Measurements from ENCODE around the gene RANBP1. TPM values are rescaled to one million over a fixed set of nuclear protein-coding genes. Genes with fewer than 3 reads are reported as not detected.

Gene RANBP1
- total and polyA plus RNA-seq, 9 of the 15 experiments (the other 6 are each of a cell fraction or from before 2014, with no cell fraction given) = 162 to 2,891 (median 1,289) TPM

DNA sequence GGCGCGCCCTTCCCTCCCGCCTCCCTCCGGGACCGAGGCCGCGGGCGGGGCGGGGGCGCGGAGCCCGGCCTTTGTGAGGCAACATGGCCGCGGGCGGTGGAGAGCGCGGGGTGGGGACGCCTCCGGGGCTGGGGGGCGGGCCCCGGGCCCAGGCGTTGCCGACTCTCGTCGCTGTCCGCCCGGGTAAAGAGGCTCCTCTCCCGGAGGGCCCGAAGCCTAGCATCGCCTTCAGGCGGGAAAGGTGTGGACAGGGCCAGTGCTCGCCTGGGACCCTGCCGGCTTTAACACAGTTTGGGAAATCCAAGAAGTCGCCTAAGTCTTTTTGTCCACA, 35.5 kb upstream of the RANBP1 start (continued):
- TF ChIP-seq THAP7 (CRISPR knock-in tag; IDR thresholded peaks at IDR 0.05) = no peak
- TF ChIP-seq SIN3A (IDR thresholded peaks at IDR 0.05; ENCODE audit: borderline replicate concordance in 2 of 2, control insufficient read depth in 1 of 2, low read depth in 2 of 2, low read length in 2 of 2) = peak in 1 of 2 experiments; percentile 91; a peak in 1 of 4 replicates
- TF ChIP-seq, protein P1, sequence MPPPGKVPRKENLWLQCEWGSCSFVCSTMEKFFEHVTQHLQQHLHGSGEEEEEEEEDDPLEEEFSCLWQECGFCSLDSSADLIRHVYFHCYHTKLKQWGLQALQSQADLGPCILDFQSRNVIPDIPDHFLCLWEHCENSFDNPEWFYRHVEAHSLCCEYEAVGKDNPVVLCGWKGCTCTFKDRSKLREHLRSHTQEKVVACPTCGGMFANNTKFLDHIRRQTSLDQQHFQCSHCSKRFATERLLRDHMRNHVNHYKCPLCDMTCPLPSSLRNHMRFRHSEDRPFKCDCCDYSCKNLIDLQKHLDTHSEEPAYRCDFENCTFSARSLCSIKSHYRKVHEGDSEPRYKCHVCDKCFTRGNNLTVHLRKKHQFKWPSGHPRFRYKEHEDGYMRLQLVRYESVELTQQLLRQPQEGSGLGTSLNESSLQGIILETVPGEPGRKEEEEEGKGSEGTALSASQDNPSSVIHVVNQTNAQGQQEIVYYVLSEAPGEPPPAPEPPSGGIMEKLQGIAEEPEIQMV (tag; conservative IDR thresholded peaks at IDR 0.05; ENCODE audit: low read depth) = 0 out of 2 replicates have a peak, but pooled peaks have one; percentile 23
- TF ChIP-seq MXI1 (IDR thresholded peaks at IDR 0.05; ENCODE audit: low read depth, low read length) = peak; percentile 70
- TF ChIP-seq MAFF (IDR thresholded peaks at IDR 0.05; ENCODE audit: low read length) = no peak
- TF ChIP-seq ELF2 (CRISPR knock-in tag; IDR thresholded peaks at IDR 0.05) = 0 out of 2 replicates have a peak, but pooled peaks have one; percentile 69
- TF ChIP-seq, protein P2, sequence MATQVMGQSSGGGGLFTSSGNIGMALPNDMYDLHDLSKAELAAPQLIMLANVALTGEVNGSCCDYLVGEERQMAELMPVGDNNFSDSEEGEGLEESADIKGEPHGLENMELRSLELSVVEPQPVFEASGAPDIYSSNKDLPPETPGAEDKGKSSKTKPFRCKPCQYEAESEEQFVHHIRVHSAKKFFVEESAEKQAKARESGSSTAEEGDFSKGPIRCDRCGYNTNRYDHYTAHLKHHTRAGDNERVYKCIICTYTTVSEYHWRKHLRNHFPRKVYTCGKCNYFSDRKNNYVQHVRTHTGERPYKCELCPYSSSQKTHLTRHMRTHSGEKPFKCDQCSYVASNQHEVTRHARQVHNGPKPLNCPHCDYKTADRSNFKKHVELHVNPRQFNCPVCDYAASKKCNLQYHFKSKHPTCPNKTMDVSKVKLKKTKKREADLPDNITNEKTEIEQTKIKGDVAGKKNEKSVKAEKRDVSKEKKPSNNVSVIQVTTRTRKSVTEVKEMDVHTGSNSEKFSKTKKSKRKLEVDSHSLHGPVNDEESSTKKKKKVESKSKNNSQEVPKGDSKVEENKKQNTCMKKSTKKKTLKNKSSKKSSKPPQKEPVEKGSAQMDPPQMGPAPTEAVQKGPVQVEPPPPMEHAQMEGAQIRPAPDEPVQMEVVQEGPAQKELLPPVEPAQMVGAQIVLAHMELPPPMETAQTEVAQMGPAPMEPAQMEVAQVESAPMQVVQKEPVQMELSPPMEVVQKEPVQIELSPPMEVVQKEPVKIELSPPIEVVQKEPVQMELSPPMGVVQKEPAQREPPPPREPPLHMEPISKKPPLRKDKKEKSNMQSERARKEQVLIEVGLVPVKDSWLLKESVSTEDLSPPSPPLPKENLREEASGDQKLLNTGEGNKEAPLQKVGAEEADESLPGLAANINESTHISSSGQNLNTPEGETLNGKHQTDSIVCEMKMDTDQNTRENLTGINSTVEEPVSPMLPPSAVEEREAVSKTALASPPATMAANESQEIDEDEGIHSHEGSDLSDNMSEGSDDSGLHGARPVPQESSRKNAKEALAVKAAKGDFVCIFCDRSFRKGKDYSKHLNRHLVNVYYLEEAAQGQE (IDR thresholded peaks at IDR 0.05; ENCODE audit: borderline replicate concordance) = no peak
- TF ChIP-seq, protein P2 (CRISPR knock-in tag; IDR thresholded peaks at IDR 0.05; ENCODE audit: low read depth) = no peak
- TF ChIP-seq HMG20B (CRISPR knock-in tag; IDR thresholded peaks at IDR 0.05) = no peak
- peak in 1 of 2 experiments; percentile 73; a peak in 1 of 4 replicates for TF ChIP-seq TBL1XR1 (IDR thresholded peaks at IDR 0.05; ENCODE audit: low read length in 2 of 2)
- TF ChIP-seq CEBPG (CRISPR knock-in tag; IDR thresholded peaks at IDR 0.05) = no peak
- TF ChIP-seq CEBPG (tag; conservative IDR thresholded peaks at IDR 0.05 in 1 of 2, IDR thresholded peaks at IDR 0.05 in 1 of 2) = peak in 1 of 2 experiments; percentile 85; a peak in 2 of 4 replicates
- TF ChIP-seq SAP30 (IDR thresholded peaks at IDR 0.05; ENCODE audit: borderline replicate concordance, insufficient read depth, low read depth, low read length, poor library complexity, severe bottlenecking) = peak; percentile 91
- TF ChIP-seq PHF8 (IDR thresholded peaks at IDR 0.05; ENCODE audit: borderline replicate concordance, low read length) = peak; percentile 46; the same call in 1 of the 2 replicates
- no peak for TF ChIP-seq SP2 (IDR thresholded peaks at IDR 0.05; ENCODE audit: extremely low read depth, low read depth, low read length, poor library complexity, severe bottlenecking)
- 0 out of 2 replicates have a peak, but pooled peaks have one; percentile 41 for TF ChIP-seq PHB (CRISPR knock-in tag; IDR thresholded peaks at IDR 0.05)

All from K562 (cell line).